ENCODE results near the gene RDH14.

Gene RDH14

DNA sequence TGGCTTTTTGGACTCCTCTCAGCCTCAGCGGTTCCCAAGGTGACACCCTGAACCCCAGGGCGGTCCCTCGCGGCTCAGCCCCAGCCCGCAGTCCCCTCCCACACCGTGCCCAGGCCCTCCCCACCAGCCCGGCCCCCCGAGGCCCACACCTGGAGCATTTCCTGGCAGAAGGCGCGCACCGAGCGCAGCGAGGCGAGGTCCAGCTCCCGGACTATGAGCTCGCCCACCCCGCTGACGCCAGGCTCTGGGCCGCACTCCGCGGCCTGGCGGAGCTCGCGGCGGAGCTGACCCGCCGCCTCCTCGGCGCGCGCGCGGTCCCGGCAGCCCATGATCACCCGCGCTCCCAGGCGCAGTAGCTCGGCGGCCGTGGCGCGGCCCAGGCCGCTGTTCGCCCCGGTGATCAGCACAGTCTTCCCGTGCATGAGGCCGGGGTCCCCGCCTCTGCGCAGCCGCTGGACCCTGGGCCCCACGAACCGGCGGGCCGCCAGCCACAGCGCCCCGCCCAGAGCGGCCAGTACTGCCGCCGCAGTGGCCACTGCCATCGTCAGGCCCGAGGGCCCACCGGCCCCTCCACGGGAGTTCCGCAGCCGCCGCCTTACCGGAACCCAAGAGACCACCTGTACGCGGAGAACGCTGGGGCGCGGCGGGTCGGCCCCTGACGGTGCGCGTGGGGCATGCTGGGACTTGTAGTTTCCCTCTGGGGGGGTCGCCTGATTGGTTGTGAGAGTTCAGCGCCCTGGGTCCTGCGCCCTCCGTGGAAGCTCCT is at the start of gene RDH14:
Gene RDH14 (minus strand): TSS at position 623 of the 766 bp plus-strand sequence. CDS start 81 bp downstream, at position 542.
- DNase-seq, result peak; percentile 72

DNA sequence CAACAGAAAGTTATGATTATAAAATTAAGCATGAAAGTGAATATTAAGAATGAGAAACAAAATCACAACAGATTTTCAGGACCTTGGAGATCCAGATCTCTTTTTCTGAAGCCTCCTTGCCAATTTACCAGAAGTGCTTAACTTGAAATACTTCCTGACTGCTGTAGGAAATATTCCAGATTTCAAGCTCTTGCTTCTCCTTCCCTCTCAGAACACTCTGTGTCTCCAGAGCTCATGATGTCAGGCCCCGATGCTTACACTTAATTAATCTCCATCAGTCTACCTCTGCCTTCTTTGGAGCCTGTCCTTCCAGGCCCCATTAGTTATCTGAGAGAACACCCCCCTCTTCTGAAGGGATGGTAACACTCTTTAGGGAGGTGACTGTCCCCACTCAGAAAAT is 49.6 kb upstream of the RDH14 start:
- DNase-seq, result no peak

DNA sequence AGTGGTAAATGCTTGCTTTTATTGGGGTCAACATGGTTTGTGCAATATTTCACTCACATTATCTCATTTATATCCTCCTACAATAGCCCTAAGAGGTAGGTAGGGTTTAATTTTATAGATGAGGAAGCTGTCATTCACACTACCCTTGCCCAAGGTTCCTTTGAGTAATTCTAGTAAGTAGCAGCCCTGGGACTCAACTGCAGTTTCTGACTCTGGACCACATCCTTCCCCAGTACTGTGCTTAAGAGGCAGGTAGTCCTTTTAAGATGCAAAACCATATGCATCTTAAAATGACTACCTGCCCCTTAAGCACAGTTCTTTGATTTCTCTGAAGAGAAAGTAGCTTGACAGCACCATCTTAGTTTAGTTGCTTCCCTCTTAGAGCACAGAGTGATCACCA is 44.7 kb upstream of the RDH14 start:
- no peak for DNase-seq

- DNase-seq, result no peak
Observed at GRCh38 chr2:18604531-18604885, 44.1 kb upstream of the RDH14 start.

DNA sequence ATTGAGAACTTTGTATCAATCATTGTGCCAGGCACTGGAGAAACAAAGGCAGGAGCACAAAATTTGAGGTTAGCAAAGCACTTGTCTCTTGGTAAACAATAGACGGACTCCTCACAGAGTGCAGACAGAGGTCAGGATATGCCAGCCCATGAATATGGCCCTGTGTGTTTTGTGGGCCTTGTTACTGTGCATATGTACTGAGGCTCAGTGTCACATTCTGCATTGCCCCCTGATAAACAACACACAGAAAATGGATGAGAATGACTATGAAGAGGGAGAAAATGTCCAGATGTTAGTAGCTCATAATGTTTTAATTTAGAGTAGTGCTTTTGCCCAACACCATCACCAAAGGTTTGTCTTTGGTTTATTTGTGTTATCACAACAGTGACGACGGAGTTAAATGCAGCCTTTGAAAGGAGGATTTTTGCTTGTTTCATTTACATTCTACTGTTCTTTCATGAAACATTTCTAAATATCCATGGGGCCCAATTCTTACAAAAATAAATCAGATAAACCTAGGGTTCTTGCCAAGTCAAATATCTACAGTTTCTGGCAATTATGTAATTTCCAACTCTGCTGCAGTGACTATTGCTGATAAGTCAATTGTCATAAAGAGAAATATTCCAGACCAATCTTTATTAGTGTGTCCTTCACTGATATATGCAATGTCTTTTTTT is 43.5 kb upstream of the RDH14 start:
- no peak for DNase-seq

GRCh38 chr2:18602298-18602697 is 41.8 kb upstream of the RDH14 start:
- no peak for DNase-seq

DNA sequence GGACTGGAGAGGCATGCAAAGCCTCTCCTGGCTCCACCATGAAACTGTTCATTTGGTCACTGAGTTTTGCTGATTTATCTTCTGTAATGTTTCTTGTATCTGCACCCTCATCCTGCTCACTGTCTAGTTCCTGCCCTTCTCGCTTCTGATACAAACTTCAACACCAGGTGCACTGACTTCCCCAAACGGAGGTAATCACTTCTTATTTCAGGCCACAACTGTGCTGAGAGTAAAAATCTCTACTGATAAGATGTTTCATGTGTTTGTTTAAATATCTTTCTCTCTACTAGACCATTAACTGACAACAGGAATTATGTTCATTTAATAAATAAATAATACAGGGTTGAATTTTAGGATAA is 39.8 kb upstream of the RDH14 start:
- DNase-seq, result no peak

DNA sequence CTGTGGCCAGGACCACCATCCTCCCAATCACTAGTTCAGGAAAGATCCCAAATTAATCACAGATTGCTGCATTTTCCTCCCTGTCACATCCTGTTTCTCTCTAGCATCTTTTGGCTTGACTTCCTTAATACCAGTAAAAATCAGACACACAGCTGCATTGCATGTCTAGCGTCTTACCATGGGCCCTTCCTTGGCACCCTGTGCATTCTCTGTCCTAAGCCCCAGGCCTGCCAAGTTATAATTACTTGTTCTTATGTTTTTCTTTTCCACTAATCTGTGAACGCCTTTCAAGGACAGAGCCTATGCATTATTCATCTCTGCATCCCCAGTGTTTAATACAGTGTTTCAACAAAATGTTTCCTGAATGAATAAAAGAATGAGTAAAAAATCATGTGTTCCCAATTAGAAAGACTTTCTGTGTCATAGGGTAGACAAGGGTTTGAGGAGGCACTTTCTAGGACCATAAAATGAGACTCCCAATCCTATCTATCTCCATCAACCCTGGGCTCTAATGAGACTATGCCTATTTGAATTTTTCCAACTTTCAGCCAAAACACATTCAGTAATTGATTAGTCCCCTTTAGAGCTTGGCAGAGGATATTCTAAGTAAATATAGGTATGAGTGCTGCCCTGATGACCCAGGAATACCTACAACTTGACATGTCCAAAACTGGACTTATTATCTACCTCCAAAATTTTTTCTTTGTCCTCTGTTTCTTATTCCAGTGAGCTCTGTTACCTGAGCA is 39.2 kb upstream of the RDH14 start:
- no peak for DNase-seq

DNA sequence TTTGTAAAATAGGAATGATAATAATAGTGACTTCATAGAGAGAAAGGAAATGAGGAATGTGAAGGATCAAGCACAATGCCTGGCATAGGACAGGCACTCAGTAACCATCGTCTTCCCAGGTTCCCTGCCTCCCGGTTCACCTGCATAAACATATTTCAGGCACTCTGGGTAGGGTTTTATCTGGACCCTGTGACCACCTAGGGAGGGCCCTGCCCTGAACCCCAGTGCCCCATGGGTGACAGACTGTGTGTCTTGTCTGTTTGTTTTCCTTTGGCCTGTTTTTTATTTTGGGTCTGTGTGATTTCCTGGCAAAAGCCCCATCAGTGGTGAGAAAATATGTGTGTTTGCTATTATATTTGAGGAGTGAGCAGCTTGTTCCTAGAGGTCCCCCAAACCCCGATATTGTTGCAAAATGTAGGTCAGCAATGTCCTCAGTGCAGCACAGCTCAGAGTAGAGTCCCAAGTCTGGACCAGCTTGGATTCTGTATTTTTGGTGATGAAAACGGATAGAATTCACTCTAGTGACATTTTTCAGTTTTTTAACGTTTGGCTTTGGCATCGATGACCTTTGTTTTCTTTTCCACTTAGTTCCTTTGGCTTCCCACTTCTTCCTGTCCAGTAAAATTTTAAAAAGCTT is 38.5 kb upstream of the RDH14 start:
- DNase-seq, result no peak

- no peak for DNase-seq
Observed at GRCh38 chr2:18597618-18598017, 37.2 kb upstream of the RDH14 start.

DNA sequence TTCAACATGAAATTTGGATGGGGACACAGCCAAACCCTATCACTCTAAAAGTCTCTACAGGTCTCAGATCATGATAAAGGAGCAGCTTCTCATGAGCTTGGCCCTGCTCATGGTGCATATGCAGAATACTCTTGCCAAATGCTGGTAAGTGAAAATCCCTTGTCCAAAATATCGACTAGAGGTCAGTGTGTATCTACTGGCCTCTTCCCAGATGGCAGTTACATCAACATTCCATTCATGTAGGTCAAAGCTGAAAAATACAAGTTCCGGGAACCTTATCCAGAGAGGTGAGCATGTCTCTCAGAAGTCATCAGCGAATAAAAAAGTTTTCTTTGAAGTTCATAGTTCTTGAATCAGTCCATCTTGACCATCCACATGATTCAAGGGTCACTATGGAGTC is 36.5 kb upstream of the RDH14 start:
- no peak for DNase-seq

- DNase-seq, result no peak
Observed at GRCh38 chr2:18593496-18593895, 33.0 kb upstream of the RDH14 start.

DNA sequence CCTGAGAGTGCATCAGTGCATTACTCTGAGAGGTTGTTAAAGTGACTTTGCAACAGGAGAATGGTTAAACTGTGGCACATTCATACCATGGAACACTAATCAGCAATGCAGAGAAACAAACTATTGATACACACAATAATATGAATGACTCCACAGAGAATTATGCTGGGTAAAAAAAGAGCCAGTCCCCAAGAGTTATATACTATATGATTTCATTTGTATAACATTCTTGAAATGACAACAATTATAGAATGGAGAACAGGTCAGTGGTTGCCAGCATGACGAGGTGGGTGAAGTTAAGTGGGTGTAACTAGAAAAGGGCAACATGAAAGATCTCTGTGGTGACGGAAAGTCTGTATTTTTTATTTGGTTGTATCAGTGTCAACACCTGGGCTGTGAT is 31.9 kb upstream of the RDH14 start:
- no peak for DNase-seq

- no peak for DNase-seq
Observed at GRCh38 chr2:18589354-18589753, 28.9 kb upstream of the RDH14 start, which contains the start of gene NT5C1B. TSS of gene NT5C1B (minus strand) at chr2:18589569. CDS start at chr2:18589468, 101 bp downstream.

- DNase-seq, result no peak
Observed at GRCh38 chr2:18588802-18589201, 28.3 kb upstream of the RDH14 start.

- no peak for DNase-seq
Observed at GRCh38 chr2:18588049-18588448, 27.6 kb upstream of the RDH14 start.

- no peak for DNase-seq
Observed at GRCh38 chr2:18585526-18585925, 25.1 kb upstream of the RDH14 start.

GRCh38 chr2:18584608-18584954 is 24.1 kb upstream of the RDH14 start:
- no peak for DNase-seq

- DNase-seq, result no peak
Observed at GRCh38 chr2:18583905-18584607, 23.6 kb upstream of the RDH14 start.

- DNase-seq, result no peak
Observed at GRCh38 chr2:18580606-18581005, 20.2 kb upstream of the RDH14 start.

GRCh38 chr2:18578033-18578432 is 17.6 kb upstream of the RDH14 start:
- DNase-seq, result no peak

DNA sequence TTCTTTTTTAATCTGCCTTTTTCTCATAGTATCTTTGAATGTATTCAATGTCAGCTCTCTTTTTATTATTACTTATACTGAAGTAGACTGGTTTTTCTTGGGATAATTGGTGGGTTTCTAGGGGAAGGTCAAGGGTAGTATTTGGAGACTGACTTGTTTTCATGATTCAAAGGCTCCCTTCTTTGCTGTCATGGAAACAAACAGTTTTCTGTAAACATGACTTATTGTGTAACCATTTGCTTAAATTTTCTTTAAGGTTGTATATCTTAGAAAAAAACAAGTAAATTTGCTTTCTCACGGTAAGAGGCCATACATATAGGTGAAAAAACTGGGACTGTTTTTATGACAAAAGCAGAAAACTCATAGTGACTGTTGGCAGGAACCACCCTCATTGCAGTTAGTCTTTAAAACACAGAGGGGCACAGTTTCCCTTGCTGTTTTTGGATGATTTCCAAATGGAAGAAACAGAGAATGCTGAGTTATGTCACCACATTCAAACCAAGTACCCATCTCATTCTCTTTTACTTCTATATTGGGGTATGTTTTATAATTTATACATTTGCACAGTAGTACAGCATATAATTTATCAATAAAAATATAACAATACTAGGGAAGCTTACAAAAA is 5.8 kb upstream of the RDH14 start:
- no peak for DNase-seq

- DNase-seq, result no peak
Observed at GRCh38 chr2:18560797-18561085, 288 bp upstream of the RDH14 start.

All from NCI-H524 treated with DMSO at 0.1 percent for 48 hours (cell line).